Right lobe of liver (tissue), 6 donors: Measurements from ENCODE around the gene ALG14. TPM values are rescaled to one million over a fixed set of nuclear protein-coding genes. Genes with fewer than 3 reads are reported as not detected.

ENCODE experiments used
- ATAC-seq, 4 donors: fragments of 200-7000 bp; cut with Tn5 transposase; one replicate each; pipeline ENCODE4 v1.9.1; 2020; ENCODE audit warnings: mild to moderate bottlenecking in 4 of 4, moderate library complexity in 4 of 4
- DNase-seq, 3 donors: peaks; one replicate each; pipeline ENCODE4 v3.0.0-alpha.2; 2020
- H3K27ac ChIP-seq, 3 donors: fragments of 200-600 bp; one replicate each; pipeline ENCODE4 v1.8.0; 2022
- H3K27me3 ChIP-seq, 2 donors: fragments of 200-600 bp; one replicate each; pipeline ENCODE4 v1.8.0; 2022
- H3K36me3 ChIP-seq, 4 donors: fragments of 200-600 bp; sonication (generic) in 1 of 4; one replicate each; pipeline versions ENCODE4 v1.5.1 to v1.8.0; 2017 to 2022; ENCODE audit warnings: control low read depth in 1 of 4
- H3K4me1 ChIP-seq, 4 donors: fragments of 200-600 bp; sonication (generic) in 1 of 4; one replicate each; pipeline versions ENCODE4 v1.5.1 to v1.8.0; 2017 to 2022; ENCODE audit warnings: control low read depth in 1 of 4
- H3K4me3 ChIP-seq, 3 donors: fragments of 200-600 bp; one replicate each; pipeline ENCODE4 v1.8.0; 2022
- H3K9me3 ChIP-seq, 4 donors: fragments of 200-600 bp; sonication (generic) in 1 of 4; one replicate each; pipeline versions ENCODE4 v1.5.1 to v1.8.0; 2017 to 2022; ENCODE audit warnings: control low read depth in 1 of 4
- CTCF ChIP-seq, 4 donors: fragments of 200-600 bp in 3 of 4; fragments of 450-650 bp in 1 of 4; IDR thresholded peaks; one replicate each; pipeline versions ENCODE4 v1.5.1 to v1.8.0; 2016 to 2022; ENCODE audit warnings: antibody characterized with exemption in 4 of 4, mild to moderate bottlenecking in 2 of 4
- POLR2A ChIP-seq: fragments of 450-650 bp; IDR thresholded peaks from one replicate; pipeline ENCODE4 v1.6.1; 2017; ENCODE audit warnings: antibody characterized with exemption, mild to moderate bottlenecking
- WGBS: methylation state at CpG from one replicate; pipeline ENCODE4 v1.1.6; 2018; ENCODE audit warnings: low coverage, low lambda C conversion rate; ENCODE audit not compliant: insufficient coverage; ENCODE audit errors: missing lambda C conversion rate; 5-methylcytosine and 5-hydroxymethylcytosine counted together
- intact Hi-C, 2 donors: fragments of 100-400 bp; cut with DNase I; formaldehyde crosslinking; loops; one replicate each; pipeline versions ENCODE4 v1.11.2 to v1.14.1; 2022
- total RNA-seq, 6 experiments: library from RNA; depleted of rRNA in 2 of 6; stranded (reverse); fragments of >200 nt in 2 of 6; fragmentation: NEBNext Ultra II Directional in 3 of 6; extraction: Animal tissue kit (Norgen Biotek cat#: 25700) in 3 of 6; gene quantifications; one replicate each; pipeline versions ENCODE4 v1.1.0 to v1.2.4, GENCODE V29; 2016 to 2023
- donor health status: DM: no; HTN: yes; CAD: no.
- donor health status: DM: no; HTN: no; CAD: no.
- donor health status: DM: no; HTN: no; CAD: no.
- donor health status: DM: no; HTN: yes; CAD: no.
- donor health status: DM: no; HTN: yes; CAD: no.

The ALG14 gene
- total RNA-seq, 6 experiments from 2014 or later, result 1.5 to 8.3 (median 5.0) TPM

- WGBS, result 75% methylated on average over 5 of the region's 5 CpGs
- ATAC-seq (no peak), DNase-seq (no peak)
- H3K9me3 ChIP-seq, result no peaks in the 10 kb centered on the region
- peak overlapping the region; percentile 31 to 96 (median 79) for H3K27ac ChIP-seq
- intact Hi-C loops, result no loop called here
- TF ChIP-seq POLR2A, result no peak
- TF ChIP-seq CTCF (IDR thresholded peaks at IDR 0.05), result no peak
- no peaks in the 10 kb centered on the region for H3K27me3 ChIP-seq
- H3K36me3 ChIP-seq, result no peaks in the 10 kb centered on the region
- peaks cover 0 to 36% (median 17%) of the 10 kb centered on the region in 4 donors for H3K4me1 ChIP-seq
- no peak overlapping the region for H3K4me3 ChIP-seq
Observed at GRCh38 chr1:95069710-95070093, 3.0 kb downstream of the ALG14 start.

DNA sequence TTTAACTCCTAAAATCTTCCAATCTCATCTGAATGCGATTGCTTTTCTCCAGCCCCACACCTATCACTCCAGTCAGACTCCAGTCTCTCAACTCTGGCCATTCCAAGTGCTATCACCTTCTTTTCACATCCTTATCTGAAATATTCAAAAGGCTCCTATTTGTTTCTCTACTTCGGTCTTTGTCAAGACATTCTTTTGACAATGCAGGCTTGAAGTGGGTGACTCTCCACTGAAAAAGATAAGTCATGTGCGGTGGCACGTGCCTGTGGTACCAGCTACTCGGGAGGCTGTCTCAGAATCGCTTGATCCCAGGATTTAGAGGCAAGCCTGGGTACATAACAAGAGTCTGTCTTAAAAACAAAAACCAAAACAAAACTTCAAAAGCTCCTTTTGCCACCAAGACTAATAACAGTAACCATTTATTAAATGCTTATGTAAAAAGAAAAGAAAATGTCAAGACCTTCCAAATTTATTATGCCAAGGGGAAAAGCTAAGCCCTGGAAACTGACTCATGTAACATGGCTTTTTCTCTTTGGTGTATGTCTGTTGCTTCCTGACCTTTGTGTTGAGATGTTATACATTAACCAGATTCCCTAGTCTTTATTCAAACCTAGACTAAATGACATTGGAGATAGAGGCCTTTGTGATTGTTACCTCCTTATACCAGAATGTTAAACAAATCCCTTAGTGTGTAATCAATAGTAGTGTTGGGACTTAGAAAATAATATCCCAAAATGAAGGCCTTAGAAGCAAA lies 3.6 kb downstream of the ALG14 start:
- peaks cover 0 to 36% (median 17%) of the 10 kb centered on the region in 4 donors for H3K4me1 ChIP-seq
- no peaks in the 10 kb centered on the region for H3K36me3 ChIP-seq
- TF ChIP-seq POLR2A (no peak), CTCF (IDR thresholded peaks at IDR 0.05) (no peak)
- no peaks in the 10 kb centered on the region for H3K27me3 ChIP-seq
- H3K9me3 ChIP-seq, result no peaks in the 10 kb centered on the region
- no peak overlapping the region for H3K4me3 ChIP-seq
- ATAC-seq, result peak; percentile 40 to 63 (median 43)
- DNase-seq, result no peak
- intact Hi-C loops, result no loop called here
- WGBS, result 37% methylated on average over 6 of the region's 6 CpGs
- H3K27ac ChIP-seq, result peak overlapping the region; percentile 31 to 96 (median 79)

DNA sequence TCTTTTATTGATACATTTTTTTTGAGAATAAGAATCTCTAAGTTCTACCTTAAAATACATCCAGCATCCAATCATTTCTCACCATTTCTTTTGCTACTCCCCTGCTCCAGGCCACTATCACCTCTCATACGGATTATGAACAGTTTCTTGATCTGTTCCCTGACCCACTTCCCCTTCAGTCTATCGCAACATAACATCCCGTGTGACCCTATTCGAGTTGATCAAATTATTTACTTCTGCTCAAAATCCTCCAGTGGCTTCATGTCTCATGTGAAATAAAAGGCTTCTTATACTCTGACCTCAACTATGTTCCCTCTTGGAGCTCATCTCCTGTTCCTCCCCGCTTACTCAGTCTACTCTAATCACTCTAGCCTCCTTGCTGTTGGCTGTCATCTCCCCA lies 5.2 kb downstream of the ALG14 start:
- Histone ChIP-seq H3K36me3 (peaks cover 0 to 7% (median 3%) of the 10 kb centered on the region in 4 donors), H3K4me1 (peaks cover 0 to 36% (median 17%) of the 10 kb centered on the region in 4 donors), H3K9me3 (no peaks in the 10 kb centered on the region), H3K27me3 (no peaks in the 10 kb centered on the region), H3K4me3 (no peak overlapping the region), H3K27ac (peak overlapping the region in 2 of 3 donors; percentile 79 to 96)
- DNase-seq (no peak), ATAC-seq (no peak)
- intact Hi-C loops, result no loop called here
- 42% methylated on average over 5 of the region's 5 CpGs for WGBS
- TF ChIP-seq POLR2A, result no peak
- TF ChIP-seq CTCF (IDR thresholded peaks at IDR 0.05), result no peak

- intact Hi-C loops, result no loop called here
- peaks cover 0 to 36% (median 17%) of the 10 kb centered on the region in 4 donors for H3K4me1 ChIP-seq
- H3K27ac ChIP-seq, result peak overlapping the region in 2 of 3 donors; percentile 79 to 96
- no peak overlapping the region for H3K4me3 ChIP-seq
- H3K36me3 ChIP-seq, result peaks cover 0 to 7% (median 3%) of the 10 kb centered on the region in 4 donors
- TF ChIP-seq POLR2A (no peak), CTCF (IDR thresholded peaks at IDR 0.05) (no peak)
- WGBS, result 19% methylated on average over 2 of the region's 2 CpGs
- ATAC-seq (peak; percentile 53 to 79 (median 69)), DNase-seq (peak in 1 of 3 donors; percentile 58)
- H3K9me3 ChIP-seq, result no peaks in the 10 kb centered on the region
- no peaks in the 10 kb centered on the region for H3K27me3 ChIP-seq
Observed at GRCh38 chr1:95067062-95067461, 5.7 kb downstream of the ALG14 start.
